GM19324 (cell line): ENCODE results near the gene NPR1.
"Not testable (repeated sequence)": the region's sequence is repeated elsewhere in the genome, so short reads cannot be mapped to it uniquely, and the experiment has no call there.

Source experiments
- ATAC-seq: cut with Tn5 transposase; IDR thresholded peaks from one replicate; pipeline ENCODE4 v1.9.1; 2021; ENCODE audit warnings: mild to moderate bottlenecking, moderate library complexity; ENCODE audit not compliant: unreplicated experiment, low FRiP score

Gene NPR1

GRCh38 chr1:153649137-153649862 is 29.2 kb upstream of the NPR1 start:
- ATAC-seq = no peak

GRCh38 chr1:153649863-153650235 is 28.6 kb upstream of the NPR1 start:
- ATAC-seq = no peak

GRCh38 chr1:153651771-153652170 is 26.7 kb upstream of the NPR1 start:
- no peak for ATAC-seq

- ATAC-seq = no peak
These were observed 25.5 kb upstream of the NPR1 start for GRCh38 chr1:153652805-153653500.

GRCh38 chr1:153655333-153655732 is 23.2 kb upstream of the NPR1 start:
- ATAC-seq = no peak

GRCh38 chr1:153658400-153659174 is 19.9 kb upstream of the NPR1 start, which contains the start of gene SNAPIN:
Gene SNAPIN, plus strand, starts transcription at chr1:153658703. Its CDS starts 41 bp downstream, at chr1:153658744.
- peak; percentile 90 for ATAC-seq

GRCh38 chr1:153659175-153659534 is 19.3 kb upstream of the NPR1 start:
- ATAC-seq = no peak

GRCh38 chr1:153659656-153660055 is 18.8 kb upstream of the NPR1 start:
- ATAC-seq = no peak

- ATAC-seq = no peak
These were observed 17.3 kb upstream of the NPR1 start for GRCh38 chr1:153661111-153661708.

GRCh38 chr1:153662269-153662668 is 16.2 kb upstream of the NPR1 start:
- no peak for ATAC-seq

- ATAC-seq = no peak
These were observed 15.3 kb upstream of the NPR1 start for GRCh38 chr1:153663211-153663610.

- ATAC-seq = no peak
These were observed 11.0 kb upstream of the NPR1 start for GRCh38 chr1:153667439-153667838.

GRCh38 chr1:153668672-153669071 is 9.8 kb upstream of the NPR1 start:
- ATAC-seq = not testable (repeated sequence)

- ATAC-seq = no peak
These were observed 8.9 kb upstream of the NPR1 start for GRCh38 chr1:153669606-153670005.

- ATAC-seq = no peak
These were observed 8.1 kb upstream of the NPR1 start for GRCh38 chr1:153670257-153670858.

- peak; percentile 90 for ATAC-seq
These were observed 7.4 kb upstream of the NPR1 start, which contains the start of gene ILF2 for GRCh38 chr1:153670859-153671627. Gene ILF2, minus strand, starts transcription at chr1:153670993. Its CDS starts 71 bp downstream, at chr1:153670922.

- ATAC-seq = peak; percentile 17
These were observed 6.7 kb upstream of the NPR1 start for GRCh38 chr1:153671628-153672353.

- no peak for ATAC-seq
These were observed 5.0 kb upstream of the NPR1 start for GRCh38 chr1:153673511-153673910.
